OCI-LY1 (cell line): ENCODE results near the gene TECPR2.

ENCODE experiments used
- H2AFZ ChIP-seq: fragments of 200-600 bp; sonication (generic), shearing (Covaris generic); 2 replicates; pipeline ENCODE4 v1.6.0; 2014; ENCODE audit warnings: antibody characterized with exemption, mild to moderate bottlenecking, low read length
- H3F3A ChIP-seq: fragments of 200-600 bp; sonication (generic), shearing (Covaris generic); 2 replicates; pipeline ENCODE4 v1.6.0; 2014; ENCODE audit warnings: mild to moderate bottlenecking, antibody characterized with exemption, low read length, moderate library complexity; ENCODE audit not compliant: insufficient read depth
- H3K27ac ChIP-seq: fragments of 200-600 bp; sonication (generic); 2 replicates; pipeline ENCODE4 v1.5.1; 2014; ENCODE audit warnings: low read length, mixed run types, mild to moderate bottlenecking, low read depth; ENCODE audit not compliant: poor library complexity, severe bottlenecking
- H3K27me3 ChIP-seq: fragments of 200-600 bp; sonication (generic); 2 replicates; pipeline ENCODE4 v1.6.0; 2014; ENCODE audit warnings: antibody characterized with exemption, mild to moderate bottlenecking, low read length, moderate library complexity; ENCODE audit not compliant: insufficient read depth
- H3K36me3 ChIP-seq: fragments of 200-600 bp; sonication (generic); 2 replicates; pipeline ENCODE4 v1.6.1; 2014; ENCODE audit warnings: mild to moderate bottlenecking, antibody characterized with exemption, low read length, moderate library complexity, mixed read lengths; ENCODE audit not compliant: insufficient read depth
- H3K4me1 ChIP-seq: fragments of 200-600 bp; sonication (generic); 2 replicates; pipeline ENCODE4 v1.5.1; 2014; ENCODE audit warnings: mild to moderate bottlenecking, low read length, moderate library complexity; ENCODE audit not compliant: insufficient read depth, severe bottlenecking
- H3K4me2 ChIP-seq: fragments of 200-600 bp; sonication (generic), shearing (Covaris generic); 2 replicates; pipeline ENCODE4 v1.6.1; 2014; ENCODE audit warnings: low read length
- H3K4me3 ChIP-seq: fragments of 200-600 bp; sonication (generic); 2 replicates; pipeline ENCODE4 v1.5.1; 2014; ENCODE audit warnings: low read length, low read depth, mild to moderate bottlenecking, mixed read lengths; ENCODE audit not compliant: poor library complexity, severe bottlenecking
- H3K79me2 ChIP-seq: fragments of 200-600 bp; shearing (Covaris generic); 2 replicates; pipeline ENCODE4 v1.6.1; 2016; ENCODE audit warnings: mixed run types, low read length, mixed read lengths; ENCODE audit not compliant: insufficient read depth
- H3K9ac ChIP-seq: fragments of 200-600 bp; sonication (generic), shearing (Covaris generic); 2 replicates; pipeline ENCODE4 v1.6.1; 2014; ENCODE audit warnings: mild to moderate bottlenecking, low read length, mixed read lengths
- H3K9me2 ChIP-seq: fragments of 200-600 bp; sonication (generic), shearing (Covaris generic); 2 replicates; pipeline ENCODE4 v1.6.1; 2014; ENCODE audit warnings: low read depth, mild to moderate bottlenecking, low read length, mixed read lengths
- H3K9me3 ChIP-seq: fragments of 200-600 bp; shearing (Covaris generic); 2 replicates; pipeline ENCODE4 v1.6.1; 2014; ENCODE audit warnings: low read length, mixed read lengths
- H4K20me1 ChIP-seq: fragments of 200-600 bp; sonication (generic), shearing (Covaris generic); 2 replicates; pipeline ENCODE4 v1.6.0; 2016; ENCODE audit warnings: mild to moderate bottlenecking, low read length; ENCODE audit not compliant: insufficient read depth
- CTCF ChIP-seq: fragments of 200-600 bp; sonication (generic), shearing (Covaris generic); IDR thresholded peaks from 2 replicates; pipeline ENCODE4 v1.5.1; 2017; ENCODE audit warnings: mild to moderate bottlenecking, antibody characterized with exemption, low read length, moderate library complexity, mixed read lengths
- EZH2 ChIP-seq: fragments of 200-600 bp; sonication (generic), shearing (Covaris generic); IDR thresholded peaks from 2 replicates; pipeline ENCODE4 v1.8.0; 2017; ENCODE audit warnings: borderline replicate concordance, mixed run types, mild to moderate bottlenecking, antibody characterized with exemption, low read length, moderate library complexity, mixed read lengths

Gene TECPR2

GRCh38 chr14:102513899-102514772 lies 151.4 kb downstream of the TECPR2 start:
- Histone ChIP-seq H4K20me1 (no peaks in the 10 kb centered on the region), H3K79me2 (no peaks in the 10 kb centered on the region), H3K27me3 (no peaks in the 10 kb centered on the region), H3F3A (no peaks in the 10 kb centered on the region), H3K9me3 (no peaks in the 10 kb centered on the region), H3K4me2 (no peak overlapping the region), H2AFZ (no peak overlapping the region), H3K9me2 (no peaks in the 10 kb centered on the region), H3K36me3 (no peaks in the 10 kb centered on the region), H3K4me1 (peaks cover 14% of the 10 kb centered on the region), H3K4me3 (no peak overlapping the region), H3K9ac (no peak overlapping the region), H3K27ac (no peak overlapping the region)
- TF ChIP-seq EZH2 (no peak), CTCF (no peak)

GRCh38 chr14:102514987-102515733 lies 152.4 kb downstream of the TECPR2 start:
- Histone ChIP-seq H3K9ac (no peak overlapping the region), H4K20me1 (no peaks in the 10 kb centered on the region), H3K9me2 (no peaks in the 10 kb centered on the region), H2AFZ (no peak overlapping the region), H3K27me3 (no peaks in the 10 kb centered on the region), H3K36me3 (no peaks in the 10 kb centered on the region), H3K4me2 (no peak overlapping the region), H3K27ac (no peak overlapping the region), H3K4me3 (no peak overlapping the region), H3K79me2 (no peaks in the 10 kb centered on the region), H3F3A (no peaks in the 10 kb centered on the region), H3K4me1 (peaks cover 14% of the 10 kb centered on the region), H3K9me3 (no peaks in the 10 kb centered on the region)
- no peak for TF ChIP-seq CTCF
- TF ChIP-seq EZH2: no peak

- Histone ChIP-seq H3K9me3 (no peaks in the 10 kb centered on the region), H3K4me3 (peak overlapping the region; percentile 70), H3K79me2 (no peaks in the 10 kb centered on the region), H2AFZ (no peak overlapping the region), H3K4me1 (peaks cover 9% of the 10 kb centered on the region), H3K4me2 (peak overlapping the region; percentile 75), H3K9ac (peak overlapping the region; percentile 71), H3K27me3 (no peaks in the 10 kb centered on the region), H3F3A (no peaks in the 10 kb centered on the region), H3K36me3 (no peaks in the 10 kb centered on the region), H3K9me2 (no peaks in the 10 kb centered on the region), H3K27ac (no peak overlapping the region), H4K20me1 (no peaks in the 10 kb centered on the region)
- TF ChIP-seq CTCF: peak; percentile 38
- no peak for TF ChIP-seq EZH2
Observed at GRCh38 chr14:102516531-102517391, 154.0 kb downstream of the TECPR2 start.
